SK-N-SH (cell line): ENCODE results near the gene FGGY. TPM values are rescaled to one million over a fixed set of nuclear protein-coding genes. Genes with fewer than 3 reads are reported as not detected.
A peak's percentile ranks its signal among the peaks of the same experiment; 100 is the strongest.

Experiments
- CTCF ChIA-PET: fragments of 300-600, 350-600 bp; formaldehyde crosslinking; extraction: SDS; loops from one replicate; lab custom pipeline; 2021; lab: Yijun Ruan, JAX
- POLR2A ChIA-PET: fragments of 350-600 bp; sonication (Branson Sonifier 250); formaldehyde crosslinking; extraction: SDS; loops from one replicate; lab custom pipeline; 2020; ENCODE audit warnings: antibody characterized with exemption, inconsistent platforms; lab: Yijun Ruan, JAX
- DNase-seq: peaks from one replicate; pipeline ENCODE4 v3.0.0; 2012
- H2AFZ ChIP-seq: fragments of 200-600 bp; sonication (generic); 2 replicates; pipeline ENCODE4 v1.8.1; 2016; ENCODE audit warnings: antibody characterized with exemption, mild to moderate bottlenecking, low read depth
- H3F3A ChIP-seq: fragments of 200-600 bp; sonication (generic); replicated peaks from 2 replicates; pipeline ENCODE3; 2016; ENCODE audit warnings: antibody characterized with exemption, mild to moderate bottlenecking; ENCODE audit not compliant: insufficient read depth
- H3K27ac ChIP-seq, 2 experiments: fragments of 200-500 bp in 1 of 2; fragments of 200-600 bp in 1 of 2; sonication (Bioruptor generic) in 1 of 2; sonication (generic), shearing (Covaris generic) in 1 of 2; 2 replicates each; pipeline versions ENCODE4 v1.5.1 to v1.6.1; 2014 to 2016; ENCODE audit warnings: low read depth in 2 of 2, inconsistent platforms in 1 of 2, low read length in 1 of 2, mild to moderate bottlenecking in 1 of 2, mixed read lengths in 1 of 2
- H3K27me3 ChIP-seq: fragments of 200-600 bp; sonication (generic), shearing (Covaris generic); 2 replicates; pipeline ENCODE4 v1.6.1; 2016; ENCODE audit warnings: mixed run types; ENCODE audit not compliant: insufficient read depth
- H3K36me3 ChIP-seq, 2 experiments: fragments of 200-500 bp in 1 of 2; fragments of 200-600 bp in 1 of 2; sonication (Bioruptor generic) in 1 of 2; sonication (generic) in 1 of 2; replicated peaks in 1 of 2; 2 replicates each; pipeline versions ENCODE3 to v1.5.1; 2014 to 2016; ENCODE audit warnings: low read length in 1 of 2, mild to moderate bottlenecking in 1 of 2; ENCODE audit not compliant: insufficient read depth in 2 of 2, control insufficient read depth in 1 of 2
- H3K4me1 ChIP-seq, 2 experiments: fragments of 200-500 bp in 1 of 2; fragments of 200-600 bp in 1 of 2; sonication (Bioruptor generic) in 1 of 2; sonication (generic), shearing (Covaris generic) in 1 of 2; 2 replicates each; pipeline versions ENCODE4 v1.5.1 to v1.6.1; 2014 to 2016; ENCODE audit warnings: low read depth in 1 of 2, low read length in 1 of 2, mixed run types in 1 of 2; ENCODE audit not compliant: insufficient read depth in 2 of 2, control insufficient read depth in 1 of 2
- H3K4me2 ChIP-seq: fragments of 200-600 bp; sonication (generic), shearing (Covaris generic); 2 replicates; pipeline ENCODE4 v1.6.1; 2017; ENCODE audit warnings: mixed run types
- H3K4me3 ChIP-seq, 2 experiments: fragments of 200-500 bp in 1 of 2; fragments of 200-600 bp in 1 of 2; sonication (Bioruptor generic) in 1 of 2; sonication (generic), shearing (Covaris generic) in 1 of 2; 2 replicates each; pipeline versions ENCODE4 v1.5.1 to v1.8.1; 2014 to 2016; ENCODE audit warnings: low read depth in 2 of 2, inconsistent platforms in 1 of 2, low read length in 1 of 2, mild to moderate bottlenecking in 1 of 2, mixed read lengths in 1 of 2, moderate library complexity in 1 of 2
- H3K79me2 ChIP-seq: fragments of 200-600 bp; sonication (generic); 2 replicates; pipeline ENCODE4 v1.8.1; 2017; ENCODE audit warnings: mild to moderate bottlenecking; ENCODE audit not compliant: insufficient read depth
- H3K9ac ChIP-seq: fragments of 200-600 bp; sonication (generic); 2 replicates; pipeline ENCODE4 v1.6.1; 2017; ENCODE audit warnings: mixed run types
- H3K9me2 ChIP-seq: fragments of 200-600 bp; sonication (generic); 2 replicates; pipeline ENCODE4 v1.6.1; 2017; ENCODE audit warnings: mixed run types
- H3K9me3 ChIP-seq: fragments of 200-600 bp; sonication (generic); 2 replicates; pipeline ENCODE4 v1.6.1; 2017; ENCODE audit warnings: mixed run types, mild to moderate bottlenecking, moderate library complexity
- H4K20me1 ChIP-seq: fragments of 200-600 bp; sonication (generic); 2 replicates; pipeline ENCODE4 v1.6.1; 2017; ENCODE audit warnings: mild to moderate bottlenecking, mixed run types; ENCODE audit not compliant: insufficient read depth
- CTCF ChIP-seq: fragments of 200-600 bp; sonication (generic); IDR thresholded peaks from 2 replicates; pipeline ENCODE4 v1.6.1; 2017; ENCODE audit warnings: antibody characterized with exemption, mild to moderate bottlenecking, moderate library complexity
- ELF1 ChIP-seq: IDR thresholded peaks from 2 replicates; pipeline ENCODE4 v1.4.0; 2012
- EP300 ChIP-seq, 2 experiments: IDR thresholded peaks; 2 replicates each; pipeline versions ENCODE4 v1.4.0 to v1.6.1; 2012; ENCODE audit warnings: borderline replicate concordance in 1 of 2, low read depth in 1 of 2, low read length in 1 of 2
- FOSL2 ChIP-seq: IDR thresholded peaks from 2 replicates; pipeline ENCODE4 v1.4.0; 2012; ENCODE audit warnings: low read depth, mild to moderate bottlenecking, moderate library complexity, borderline replicate concordance
- FOXJ3 ChIP-seq: sonication (generic); formaldehyde crosslinking; IDR thresholded peaks from 2 replicates; pipeline ENCODE4 v1.5.1; 2020; ENCODE audit warnings: mild to moderate bottlenecking, missing genetic modification reagents
- JUND ChIP-seq: IDR thresholded peaks from 2 replicates; pipeline ENCODE4 v1.4.0; 2012
- MAX ChIP-seq: IDR thresholded peaks from 2 replicates; pipeline ENCODE4 v1.4.0; 2012; ENCODE audit warnings: low read depth
- MEF2A ChIP-seq: IDR thresholded peaks from 2 replicates; pipeline ENCODE4 v1.4.0; 2012; ENCODE audit warnings: low read depth, borderline replicate concordance
- MXI1 ChIP-seq: IDR thresholded peaks from 2 replicates; pipeline ENCODE4 v1.6.1; 2012; ENCODE audit warnings: mild to moderate bottlenecking, low read depth, low read length, improper control_type of control experiment
- NFIC ChIP-seq: IDR thresholded peaks from 2 replicates; pipeline ENCODE4 v1.4.0; 2012; ENCODE audit warnings: borderline replicate concordance
- PBX3 ChIP-seq: IDR thresholded peaks from 2 replicates; pipeline ENCODE4; 2012
- POLR2AphosphoS5 ChIP-seq: IDR thresholded peaks from 2 replicates; pipeline ENCODE4 v1.6.1; 2012; ENCODE audit warnings: low read depth, low read length
- REST ChIP-seq: IDR thresholded peaks from 2 replicates; pipeline ENCODE4 v1.6.1; 2012; ENCODE audit warnings: mild to moderate bottlenecking, low read depth, low read length, moderate library complexity
- SIN3A ChIP-seq: IDR thresholded peaks from 2 replicates; pipeline ENCODE4 v1.6.1; 2012; ENCODE audit warnings: low read depth, mild to moderate bottlenecking, low read length, moderate library complexity, borderline replicate concordance
- SMC3 ChIP-seq: IDR thresholded peaks from 2 replicates; pipeline ENCODE4 v1.6.1; 2012; ENCODE audit warnings: low read depth, low read length, improper control_type of control experiment
- TAF1 ChIP-seq: IDR thresholded peaks from 2 replicates; pipeline ENCODE4 v1.6.1; 2012; ENCODE audit warnings: low read depth, mild to moderate bottlenecking, low read length, moderate library complexity, borderline replicate concordance
- USF2 ChIP-seq: fragments of 150-350 bp; IDR thresholded peaks from 2 replicates; pipeline ENCODE4 v1.6.1; 2017; ENCODE audit warnings: antibody characterized with exemption, low read length, low read depth, borderline replicate concordance
- YY1 ChIP-seq: IDR thresholded peaks from 2 replicates; pipeline ENCODE4 v1.4.0; 2012; ENCODE audit warnings: low read depth, mild to moderate bottlenecking
- WGBS: methylation state at CpG from one replicate; pipeline ENCODE4 v1.1.6; 2017; ENCODE audit warnings: low lambda C conversion rate; 5-methylcytosine and 5-hydroxymethylcytosine counted together
- polyA plus RNA-seq, 3 experiments: library from polyadenylated mRNA; depleted of rRNA; stranded (reverse); fragments of >200 nt; gene quantifications; 2 replicates each; pipeline ENCODE4 v1.2.3, GENCODE V29; 2012

FGGY gene
- polyA plus RNA-seq, 1 of the 3 experiments (the other 2 are of a cell fraction): 10.3 TPM

GRCh38 chr1:59360170-59360569 is 63.3 kb downstream of the FGGY start:
- POLR2A ChIA-PET: interaction anchor here (1.4 kb wide), 1 partner anchor 7 kb away, joined by 3 read pairs; no protein-coding TSS in a partner anchor
- Histone ChIP-seq H3K79me2 (no peaks in the 10 kb centered on the region), H3F3A (no peaks in the 10 kb centered on the region), H2AFZ (no peak overlapping the region), H3K27ac (no peak overlapping the region), H3K4me3 (no peak overlapping the region), H3K4me1 (no peaks in the 10 kb centered on the region; a peak in 1 of 4 replicates), H3K36me3 (no peaks in the 10 kb centered on the region), H3K9me3 (no peaks in the 10 kb centered on the region), H4K20me1 (no peaks in the 10 kb centered on the region), H3K9me2 (no peaks in the 10 kb centered on the region), H3K4me2 (no peak overlapping the region), H3K27me3 (no peaks in the 10 kb centered on the region), H3K9ac (no peak overlapping the region)
- WGBS: 72% methylated on average over 4 of the region's 4 CpGs
- CTCF ChIA-PET: no interaction called here
- no peak for DNase-seq
- TF ChIP-seq FOXJ3 (no peak), REST (no peak), TAF1 (no peak), PBX3 (no peak), SMC3 (no peak), SIN3A (no peak), MXI1 (no peak), EP300 (IDR thresholded peaks at IDR 0.05; ENCODE audit: borderline replicate concordance in 1 of 2, low read depth in 1 of 2, low read length in 1 of 2) (no peak), USF2 (no peak), YY1 (no peak), NFIC (peak; percentile 35; the same call in 1 of the 2 replicates), FOSL2 (peak; percentile 25; the same call in 1 of the 2 replicates), MAX (no peak), JUND (peak; percentile 49), MEF2A (no peak), ELF1 (no peak), POLR2AphosphoS5 (no peak), CTCF (no peak)
